ENCODE measurements around the gene RASGRP2. TPM values are rescaled to one million over a fixed set of nuclear protein-coding genes. Genes with fewer than 3 reads are reported as not detected.

The RASGRP2 gene
- total and polyA plus RNA-seq, 2 experiments from 2014 or later, result 30.1 to 50.4 TPM

- H3K27ac ChIP-seq (ENCODE audit: low read depth), result no peak overlapping the region
- H3K9me3 Mint-ChIP-seq, result no peaks in the 10 kb centered on the region
- DNase-seq (ENCODE audit: low spot score), result no peak
- no peaks in the 10 kb centered on the region for H3K79me2 ChIP-seq (replicated peaks; ENCODE audit: insufficient read depth)
- no peaks in the 10 kb centered on the region for H3K27me3 ChIP-seq (ENCODE audit: insufficient read depth)
- no peaks in the 10 kb centered on the region for H3K9me2 ChIP-seq (ENCODE audit: insufficient read depth)
- H2AFZ ChIP-seq, result no peak overlapping the region
- no peak overlapping the region for H3K27ac Mint-ChIP-seq
- no peaks in the 10 kb centered on the region for H3F3A ChIP-seq (replicated peaks; ENCODE audit: low read depth)
- no peak overlapping the region for H3K4me2 ChIP-seq
- H3K27me3 Mint-ChIP-seq (ENCODE audit: insufficient read depth, low read depth, poor library complexity), result peaks cover 15% of the 10 kb centered on the region
- H3K36me3 ChIP-seq (ENCODE audit: insufficient read depth), result no peaks in the 10 kb centered on the region
- H3K36me3 Mint-ChIP-seq (ENCODE audit: low read depth), result no peaks in the 10 kb centered on the region
- TF ChIP-seq EZH2phosphoT487 (IDR thresholded peaks at IDR 0.05; ENCODE audit: unreplicated experiment) (no peak), CREB1 (CRISPR knock-in tag; IDR thresholded peaks at IDR 0.05; ENCODE audit: low read depth) (no peak), JUNB (IDR thresholded peaks at IDR 0.05; ENCODE audit: unreplicated experiment) (no peak), ETS1 (IDR thresholded peaks at IDR 0.05) (no peak), CTCF (conservative IDR thresholded peaks at IDR 0.05; ENCODE audit: low read depth in 2 of 2) (no peak), EZH2 (IDR thresholded peaks at IDR 0.05; ENCODE audit: low read depth, unreplicated experiment) (no peak), ZNF331 (CRISPR knock-in tag; IDR thresholded peaks at IDR 0.05; ENCODE audit: low read depth) (no peak), STAT1 (IDR thresholded peaks at IDR 0.05; ENCODE audit: unreplicated experiment) (no peak), NANOG (IDR thresholded peaks at IDR 0.05; ENCODE audit: borderline replicate concordance) (no peak), ZNF114 (CRISPR knock-in tag; IDR thresholded peaks at IDR 0.05) (no peak), POLR2AphosphoS5 (IDR thresholded peaks at IDR 0.05; ENCODE audit: low read depth) (no peak)
- TF ChIP-seq, protein P1, sequence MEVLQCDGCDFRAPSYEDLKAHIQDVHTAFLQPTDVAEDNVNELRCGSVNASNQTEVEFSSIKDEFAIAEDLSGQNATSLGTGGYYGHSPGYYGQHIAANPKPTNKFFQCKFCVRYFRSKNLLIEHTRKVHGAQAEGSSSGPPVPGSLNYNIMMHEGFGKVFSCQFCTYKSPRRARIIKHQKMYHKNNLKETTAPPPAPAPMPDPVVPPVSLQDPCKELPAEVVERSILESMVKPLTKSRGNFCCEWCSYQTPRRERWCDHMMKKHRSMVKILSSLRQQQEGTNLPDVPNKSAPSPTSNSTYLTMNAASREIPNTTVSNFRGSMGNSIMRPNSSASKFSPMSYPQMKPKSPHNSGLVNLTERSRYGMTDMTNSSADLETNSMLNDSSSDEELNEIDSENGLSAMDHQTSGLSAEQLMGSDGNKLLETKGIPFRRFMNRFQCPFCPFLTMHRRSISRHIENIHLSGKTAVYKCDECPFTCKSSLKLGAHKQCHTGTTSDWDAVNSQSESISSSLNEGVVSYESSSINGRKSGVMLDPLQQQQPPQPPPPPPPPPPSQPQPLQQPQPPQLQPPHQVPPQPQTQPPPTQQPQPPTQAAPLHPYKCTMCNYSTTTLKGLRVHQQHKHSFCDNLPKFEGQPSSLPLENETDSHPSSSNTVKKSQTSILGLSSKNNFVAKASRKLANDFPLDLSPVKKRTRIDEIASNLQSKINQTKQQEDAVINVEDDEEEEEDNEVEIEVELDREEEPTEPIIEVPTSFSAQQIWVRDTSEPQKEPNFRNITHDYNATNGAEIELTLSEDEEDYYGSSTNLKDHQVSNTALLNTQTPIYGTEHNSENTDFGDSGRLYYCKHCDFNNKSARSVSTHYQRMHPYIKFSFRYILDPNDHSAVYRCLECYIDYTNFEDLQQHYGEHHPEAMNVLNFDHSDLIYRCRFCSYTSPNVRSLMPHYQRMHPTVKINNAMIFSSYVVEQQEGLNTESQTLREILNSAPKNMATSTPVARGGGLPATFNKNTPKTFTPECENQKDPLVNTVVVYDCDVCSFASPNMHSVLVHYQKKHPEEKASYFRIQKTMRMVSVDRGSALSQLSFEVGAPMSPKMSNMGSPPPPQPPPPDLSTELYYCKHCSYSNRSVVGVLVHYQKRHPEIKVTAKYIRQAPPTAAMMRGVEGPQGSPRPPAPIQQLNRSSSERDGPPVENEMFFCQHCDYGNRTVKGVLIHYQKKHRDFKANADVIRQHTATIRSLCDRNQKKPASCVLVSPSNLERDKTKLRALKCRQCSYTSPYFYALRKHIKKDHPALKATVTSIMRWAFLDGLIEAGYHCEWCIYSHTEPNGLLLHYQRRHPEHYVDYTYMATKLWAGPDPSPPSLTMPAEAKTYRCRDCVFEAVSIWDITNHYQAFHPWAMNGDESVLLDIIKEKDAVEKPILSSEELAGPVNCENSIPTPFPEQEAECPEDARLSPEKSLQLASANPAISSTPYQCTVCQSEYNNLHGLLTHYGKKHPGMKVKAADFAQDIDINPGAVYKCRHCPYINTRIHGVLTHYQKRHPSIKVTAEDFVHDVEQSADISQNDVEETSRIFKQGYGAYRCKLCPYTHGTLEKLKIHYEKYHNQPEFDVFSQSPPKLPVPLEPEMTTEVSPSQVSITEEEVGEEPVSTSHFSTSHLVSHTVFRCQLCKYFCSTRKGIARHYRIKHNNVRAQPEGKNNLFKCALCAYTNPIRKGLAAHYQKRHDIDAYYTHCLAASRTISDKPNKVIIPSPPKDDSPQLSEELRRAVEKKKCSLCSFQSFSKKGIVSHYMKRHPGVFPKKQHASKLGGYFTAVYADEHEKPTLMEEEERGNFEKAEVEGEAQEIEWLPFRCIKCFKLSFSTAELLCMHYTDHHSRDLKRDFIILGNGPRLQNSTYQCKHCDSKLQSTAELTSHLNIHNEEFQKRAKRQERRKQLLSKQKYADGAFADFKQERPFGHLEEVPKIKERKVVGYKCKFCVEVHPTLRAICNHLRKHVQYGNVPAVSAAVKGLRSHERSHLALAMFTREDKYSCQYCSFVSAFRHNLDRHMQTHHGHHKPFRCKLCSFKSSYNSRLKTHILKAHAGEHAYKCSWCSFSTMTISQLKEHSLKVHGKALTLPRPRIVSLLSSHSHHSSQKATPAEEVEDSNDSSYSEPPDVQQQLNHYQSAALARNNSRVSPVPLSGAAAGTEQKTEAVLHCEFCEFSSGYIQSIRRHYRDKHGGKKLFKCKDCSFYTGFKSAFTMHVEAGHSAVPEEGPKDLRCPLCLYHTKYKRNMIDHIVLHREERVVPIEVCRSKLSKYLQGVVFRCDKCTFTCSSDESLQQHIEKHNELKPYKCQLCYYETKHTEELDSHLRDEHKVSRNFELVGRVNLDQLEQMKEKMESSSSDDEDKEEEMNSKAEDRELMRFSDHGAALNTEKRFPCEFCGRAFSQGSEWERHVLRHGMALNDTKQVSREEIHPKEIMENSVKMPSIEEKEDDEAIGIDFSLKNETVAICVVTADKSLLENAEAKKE (CRISPR knock-in tag; IDR thresholded peaks at IDR 0.05), result no peak
- TF ChIP-seq, protein P2, sequence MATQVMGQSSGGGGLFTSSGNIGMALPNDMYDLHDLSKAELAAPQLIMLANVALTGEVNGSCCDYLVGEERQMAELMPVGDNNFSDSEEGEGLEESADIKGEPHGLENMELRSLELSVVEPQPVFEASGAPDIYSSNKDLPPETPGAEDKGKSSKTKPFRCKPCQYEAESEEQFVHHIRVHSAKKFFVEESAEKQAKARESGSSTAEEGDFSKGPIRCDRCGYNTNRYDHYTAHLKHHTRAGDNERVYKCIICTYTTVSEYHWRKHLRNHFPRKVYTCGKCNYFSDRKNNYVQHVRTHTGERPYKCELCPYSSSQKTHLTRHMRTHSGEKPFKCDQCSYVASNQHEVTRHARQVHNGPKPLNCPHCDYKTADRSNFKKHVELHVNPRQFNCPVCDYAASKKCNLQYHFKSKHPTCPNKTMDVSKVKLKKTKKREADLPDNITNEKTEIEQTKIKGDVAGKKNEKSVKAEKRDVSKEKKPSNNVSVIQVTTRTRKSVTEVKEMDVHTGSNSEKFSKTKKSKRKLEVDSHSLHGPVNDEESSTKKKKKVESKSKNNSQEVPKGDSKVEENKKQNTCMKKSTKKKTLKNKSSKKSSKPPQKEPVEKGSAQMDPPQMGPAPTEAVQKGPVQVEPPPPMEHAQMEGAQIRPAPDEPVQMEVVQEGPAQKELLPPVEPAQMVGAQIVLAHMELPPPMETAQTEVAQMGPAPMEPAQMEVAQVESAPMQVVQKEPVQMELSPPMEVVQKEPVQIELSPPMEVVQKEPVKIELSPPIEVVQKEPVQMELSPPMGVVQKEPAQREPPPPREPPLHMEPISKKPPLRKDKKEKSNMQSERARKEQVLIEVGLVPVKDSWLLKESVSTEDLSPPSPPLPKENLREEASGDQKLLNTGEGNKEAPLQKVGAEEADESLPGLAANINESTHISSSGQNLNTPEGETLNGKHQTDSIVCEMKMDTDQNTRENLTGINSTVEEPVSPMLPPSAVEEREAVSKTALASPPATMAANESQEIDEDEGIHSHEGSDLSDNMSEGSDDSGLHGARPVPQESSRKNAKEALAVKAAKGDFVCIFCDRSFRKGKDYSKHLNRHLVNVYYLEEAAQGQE (IDR thresholded peaks at IDR 0.05; ENCODE audit: unreplicated experiment), result no peak
- H3K4me3 ChIP-seq, result no peak overlapping the region
- H3K4me3 Mint-ChIP-seq, result no peak overlapping the region
- H3K4me1 Mint-ChIP-seq, result peaks cover 34% of the 10 kb centered on the region
- no peak for ATAC-seq
- no peaks in the 10 kb centered on the region for H4K20me1 ChIP-seq (replicated peaks; ENCODE audit: insufficient read depth)
- H3K4me1 ChIP-seq (ENCODE audit: insufficient read depth), result peaks cover 15% of the 10 kb centered on the region
Observed at GRCh38 chr11:64695548-64695947, 48.4 kb downstream of the RASGRP2 start.

All from GM23338 (cell line).